ENCODE results near the gene ATP13A2. TPM values are rescaled to one million over a fixed set of nuclear protein-coding genes. Genes with fewer than 3 reads are reported as not detected.

ATP13A2 gene
- total RNA-seq, 3 donors from 2014 or later (not counting 1 experiment from before 2014, with no cell fraction given) = 38.7 to 53.6 (median 42.8) TPM

DNA sequence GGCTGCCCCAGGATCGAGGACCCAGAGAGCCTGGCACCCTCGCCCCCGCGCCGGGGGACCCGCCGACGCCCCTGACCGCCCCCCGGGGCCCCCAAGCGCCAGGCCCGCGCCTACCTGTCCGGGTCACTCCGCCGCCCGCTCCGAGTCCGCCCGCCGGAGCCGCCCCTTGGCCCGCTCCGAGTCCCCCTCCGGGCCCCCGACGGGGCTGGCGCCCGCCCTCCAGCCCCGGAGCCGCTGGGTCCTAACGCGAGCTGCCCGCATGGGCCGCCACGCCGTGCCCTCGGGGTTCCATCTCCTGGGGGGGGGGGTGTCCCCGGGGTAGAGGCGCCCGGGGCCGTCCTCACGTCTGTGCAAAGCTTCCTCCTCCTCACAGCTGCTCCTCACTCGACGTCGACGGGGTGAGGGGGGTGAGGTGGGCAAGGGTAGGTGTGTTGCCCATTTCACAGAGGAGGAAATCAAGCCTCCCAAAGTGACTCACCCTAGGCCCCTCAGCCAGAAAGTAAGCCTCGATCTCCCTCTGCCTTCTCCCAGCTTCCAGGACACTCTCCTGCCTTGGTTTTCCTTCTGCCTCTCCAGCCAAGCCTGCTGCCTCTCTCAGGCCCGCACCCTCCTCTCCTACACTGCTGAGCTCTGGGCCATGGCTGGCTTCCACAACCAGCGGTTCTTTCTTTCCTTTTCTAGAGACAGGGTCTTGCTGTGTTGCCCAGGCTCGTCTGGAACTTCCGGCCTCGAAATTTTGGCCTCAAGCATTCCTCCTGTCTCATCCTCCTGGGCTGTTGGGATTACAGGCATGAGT lies 31.1 kb downstream of the ATP13A2 start, which contains the start of gene MFAP2:
Gene MFAP2, minus strand, starts transcription at position 148 of the 796 bp plus-strand sequence. CDS start 2,347 bp downstream, outside the sequence.
- intact Hi-C loops (cut with micrococcal nuclease) = no loop called here
- TF ChIP-seq, protein P1, sequence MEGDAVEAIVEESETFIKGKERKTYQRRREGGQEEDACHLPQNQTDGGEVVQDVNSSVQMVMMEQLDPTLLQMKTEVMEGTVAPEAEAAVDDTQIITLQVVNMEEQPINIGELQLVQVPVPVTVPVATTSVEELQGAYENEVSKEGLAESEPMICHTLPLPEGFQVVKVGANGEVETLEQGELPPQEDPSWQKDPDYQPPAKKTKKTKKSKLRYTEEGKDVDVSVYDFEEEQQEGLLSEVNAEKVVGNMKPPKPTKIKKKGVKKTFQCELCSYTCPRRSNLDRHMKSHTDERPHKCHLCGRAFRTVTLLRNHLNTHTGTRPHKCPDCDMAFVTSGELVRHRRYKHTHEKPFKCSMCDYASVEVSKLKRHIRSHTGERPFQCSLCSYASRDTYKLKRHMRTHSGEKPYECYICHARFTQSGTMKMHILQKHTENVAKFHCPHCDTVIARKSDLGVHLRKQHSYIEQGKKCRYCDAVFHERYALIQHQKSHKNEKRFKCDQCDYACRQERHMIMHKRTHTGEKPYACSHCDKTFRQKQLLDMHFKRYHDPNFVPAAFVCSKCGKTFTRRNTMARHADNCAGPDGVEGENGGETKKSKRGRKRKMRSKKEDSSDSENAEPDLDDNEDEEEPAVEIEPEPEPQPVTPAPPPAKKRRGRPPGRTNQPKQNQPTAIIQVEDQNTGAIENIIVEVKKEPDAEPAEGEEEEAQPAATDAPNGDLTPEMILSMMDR (IDR thresholded peaks at IDR 0.05) = no peak
- 10% methylated on average over 44 of the region's 53 CpGs for WGBS (ENCODE audit: insufficient coverage)
- H3K27ac ChIP-seq (ENCODE audit: low read length) = no peak within 1 kb of the TSS
- H3K36me3 Mint-ChIP-seq = peaks cover 6% of the 10 kb centered on the region
- H3K27ac Mint-ChIP-seq = peak within 1 kb of the TSS in 1 of 2 donors; percentile 35
- no peaks in the 10 kb centered on the region for H3K36me3 ChIP-seq (ENCODE audit: control insufficient read depth, insufficient read depth, low read length)
- H3K27me3 ChIP-seq (ENCODE audit: control insufficient read depth, insufficient read depth, low read length) = peaks cover 10% of the 10 kb centered on the region
- ATAC-seq = peak in 2 of 3 donors; percentile 34 to 48
- no peak within 1 kb of the TSS for H3K4me3 ChIP-seq (ENCODE audit: low read length)
- peaks cover 0 to 15% of the 10 kb centered on the region in 2 donors for H3K4me1 Mint-ChIP-seq
- H3K27me3 Mint-ChIP-seq (ENCODE audit: low read depth in 2 of 2) = peaks cover 20 to 27% of the 10 kb centered on the region in 2 donors
- no peak for DNase-seq
- H3K4me1 ChIP-seq (ENCODE audit: control insufficient read depth, insufficient read depth, low read length) = peaks cover 7% of the 10 kb centered on the region
- peak within 1 kb of the TSS; percentile 65 for H3K4me3 Mint-ChIP-seq
- no peaks in the 10 kb centered on the region for H3K9me3 ChIP-seq (ENCODE audit: control insufficient read depth, insufficient read depth, low read length)
- no peaks in the 10 kb centered on the region for H3K9me3 Mint-ChIP-seq

DNA sequence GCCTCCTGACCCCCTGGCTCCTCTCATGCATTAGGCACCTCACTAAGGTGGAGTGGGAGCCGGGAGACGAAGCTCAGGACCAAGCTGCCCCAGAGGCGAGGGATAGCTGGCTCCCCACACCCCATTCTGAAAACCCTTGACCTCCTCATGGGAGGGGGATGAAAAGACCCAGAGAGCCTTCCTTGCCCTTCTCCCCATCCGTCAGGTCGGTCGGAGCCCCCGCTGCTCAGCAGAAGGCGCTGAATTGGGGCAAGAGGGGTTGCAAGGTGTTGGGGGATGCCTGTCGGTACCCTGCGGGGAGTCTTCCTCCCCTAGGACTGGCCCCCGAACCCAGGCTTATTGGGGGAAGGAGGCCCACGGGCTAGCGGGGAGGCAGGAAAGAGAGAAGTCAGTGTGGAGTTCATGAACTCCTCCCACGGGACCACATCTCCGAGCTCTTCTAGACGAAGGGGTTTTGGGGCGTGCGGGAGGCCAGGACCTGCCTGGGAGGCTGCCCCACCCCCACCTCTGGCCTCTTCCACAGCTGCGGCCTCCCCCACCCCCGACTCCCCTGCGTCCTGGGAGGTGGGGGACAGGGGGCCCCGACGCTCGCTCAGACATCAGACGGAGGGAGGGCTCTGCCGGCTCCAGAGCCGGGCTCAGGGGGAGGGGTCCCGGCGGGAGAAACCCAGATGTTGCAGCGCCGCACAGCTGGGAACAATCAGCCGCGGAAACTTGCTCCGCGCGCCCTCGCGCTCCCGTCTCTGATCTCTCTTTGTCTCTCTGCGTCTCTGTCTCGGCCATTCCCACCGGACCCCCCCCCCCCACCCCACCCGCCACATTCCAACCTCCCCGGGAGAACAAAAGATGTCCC lies 32.0 kb downstream of the ATP13A2 start:
- Histone ChIP-seq H3K27me3 (ENCODE audit: control insufficient read depth, insufficient read depth, low read length) (peaks cover 10% of the 10 kb centered on the region), H3K36me3 (ENCODE audit: control insufficient read depth, insufficient read depth, low read length) (no peaks in the 10 kb centered on the region), H3K4me1 (ENCODE audit: control insufficient read depth, insufficient read depth, low read length) (peaks cover 7% of the 10 kb centered on the region), H3K27ac (ENCODE audit: low read length) (no peak overlapping the region), H3K9me3 (ENCODE audit: control insufficient read depth, insufficient read depth, low read length) (no peaks in the 10 kb centered on the region), H3K4me3 (ENCODE audit: low read length) (no peak overlapping the region)
- intact Hi-C loops (cut with micrococcal nuclease) = no loop called here
- Mint-ChIP-seq H3K4me1 (peaks cover 0 to 15% of the 10 kb centered on the region in 2 donors), H3K9me3 (no peaks in the 10 kb centered on the region), H3K27me3 (ENCODE audit: low read depth in 2 of 2) (peaks cover 20 to 27% of the 10 kb centered on the region in 2 donors), H3K36me3 (peaks cover 6% of the 10 kb centered on the region), H3K27ac (no peak overlapping the region), H3K4me3 (peak overlapping the region; percentile 55)
- WGBS (ENCODE audit: insufficient coverage) = 19% methylated on average over 38 of the region's 44 CpGs
- no peak for ATAC-seq
- DNase-seq = no peak
- TF ChIP-seq, protein P1 (IDR thresholded peaks at IDR 0.05) = no peak

DNA sequence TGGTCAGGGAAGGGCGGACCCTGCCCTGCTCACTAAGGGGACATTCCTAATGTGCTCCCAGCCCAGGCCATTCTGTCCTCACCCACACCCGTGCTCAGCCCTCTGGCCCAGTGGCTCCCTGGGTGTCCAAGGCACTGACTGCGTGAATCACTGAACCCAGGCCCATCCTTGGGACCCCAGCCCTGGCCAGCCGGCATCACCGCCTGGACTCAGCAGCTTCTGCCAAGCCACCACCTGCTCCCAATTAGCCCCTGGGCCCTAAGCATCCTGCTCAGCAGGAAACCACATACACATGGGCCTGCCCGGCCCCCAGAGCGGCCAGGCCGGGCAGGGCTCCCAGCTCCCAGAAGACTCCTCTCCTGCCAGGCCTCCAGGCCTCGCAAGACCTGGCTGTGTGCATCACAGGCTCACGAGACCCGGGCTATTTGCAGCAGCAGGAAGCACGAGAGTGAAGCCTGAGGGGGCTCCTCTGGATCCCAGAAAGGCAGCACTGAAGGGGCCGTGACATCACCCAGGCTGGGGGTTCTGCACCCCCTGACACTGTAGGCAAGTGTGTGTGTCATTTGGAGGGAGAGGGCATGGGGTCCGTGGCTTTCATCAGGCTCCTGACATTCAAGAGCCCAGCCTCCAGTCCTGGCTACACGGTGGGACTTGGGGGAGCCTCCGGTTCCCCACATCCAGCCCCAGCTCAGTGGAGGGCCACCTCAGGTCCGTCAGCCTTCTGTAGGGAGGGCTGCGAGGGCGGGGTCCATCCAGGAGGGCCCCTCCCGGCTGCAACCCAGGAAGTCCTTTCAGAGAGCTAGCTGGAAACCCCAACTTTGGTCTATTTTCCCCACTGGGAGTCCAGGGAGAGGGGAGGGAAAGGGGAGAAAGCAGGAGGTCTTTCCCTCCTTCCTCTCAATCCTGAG lies 32.9 kb downstream of the ATP13A2 start:
- WGBS (ENCODE audit: insufficient coverage) = 53% methylated on average over 20 of the region's 20 CpGs
- no peak overlapping the region for H3K4me3 Mint-ChIP-seq

More for the DNA sequence above, 32.9 kb downstream of the ATP13A2 start:
- Histone ChIP-seq H3K4me3 (ENCODE audit: low read length) (no peak overlapping the region), H3K27me3 (ENCODE audit: control insufficient read depth, insufficient read depth, low read length) (peaks cover 10% of the 10 kb centered on the region), H3K4me1 (ENCODE audit: control insufficient read depth, insufficient read depth, low read length) (peaks cover 7% of the 10 kb centered on the region), H3K9me3 (ENCODE audit: control insufficient read depth, insufficient read depth, low read length) (no peaks in the 10 kb centered on the region), H3K27ac (ENCODE audit: low read length) (no peak overlapping the region), H3K36me3 (ENCODE audit: control insufficient read depth, insufficient read depth, low read length) (no peaks in the 10 kb centered on the region)
- DNase-seq (no peak), ATAC-seq (no peak)
- intact Hi-C loops (cut with micrococcal nuclease) = no loop called here
- Mint-ChIP-seq H3K27me3 (ENCODE audit: low read depth in 2 of 2) (peaks cover 20 to 27% of the 10 kb centered on the region in 2 donors), H3K27ac (no peak overlapping the region), H3K36me3 (peaks cover 6% of the 10 kb centered on the region), H3K4me1 (peaks cover 0 to 15% of the 10 kb centered on the region in 2 donors), H3K9me3 (no peaks in the 10 kb centered on the region)
- TF ChIP-seq, protein P1 (IDR thresholded peaks at IDR 0.05) = no peak

Data from natural killer cell (primary cell).